ENCODE data around the gene TMPRSS11E.
"Not testable (repeated sequence)": the region's sequence is repeated elsewhere in the genome, so short reads cannot be mapped to it uniquely, and the experiment has no call there.

TMPRSS11E gene, protein sequence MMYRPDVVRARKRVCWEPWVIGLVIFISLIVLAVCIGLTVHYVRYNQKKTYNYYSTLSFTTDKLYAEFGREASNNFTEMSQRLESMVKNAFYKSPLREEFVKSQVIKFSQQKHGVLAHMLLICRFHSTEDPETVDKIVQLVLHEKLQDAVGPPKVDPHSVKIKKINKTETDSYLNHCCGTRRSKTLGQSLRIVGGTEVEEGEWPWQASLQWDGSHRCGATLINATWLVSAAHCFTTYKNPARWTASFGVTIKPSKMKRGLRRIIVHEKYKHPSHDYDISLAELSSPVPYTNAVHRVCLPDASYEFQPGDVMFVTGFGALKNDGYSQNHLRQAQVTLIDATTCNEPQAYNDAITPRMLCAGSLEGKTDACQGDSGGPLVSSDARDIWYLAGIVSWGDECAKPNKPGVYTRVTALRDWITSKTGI

GRCh38 chr4:68447201-68447600 is at the start of gene TMPRSS11E:
Gene TMPRSS11E, plus strand, starts transcription at chr4:68447463. Its CDS starts 50 bp downstream, at chr4:68447513.
- no peak for DNase-seq

GRCh38 chr4:68399306-68399705 is 48.0 kb upstream of the TMPRSS11E start:
- DNase-seq, result no peak

GRCh38 chr4:68401231-68401630 is 46.0 kb upstream of the TMPRSS11E start:
- no peak for DNase-seq

GRCh38 chr4:68404153-68404552 is 43.1 kb upstream of the TMPRSS11E start:
- no peak for DNase-seq

DNA sequence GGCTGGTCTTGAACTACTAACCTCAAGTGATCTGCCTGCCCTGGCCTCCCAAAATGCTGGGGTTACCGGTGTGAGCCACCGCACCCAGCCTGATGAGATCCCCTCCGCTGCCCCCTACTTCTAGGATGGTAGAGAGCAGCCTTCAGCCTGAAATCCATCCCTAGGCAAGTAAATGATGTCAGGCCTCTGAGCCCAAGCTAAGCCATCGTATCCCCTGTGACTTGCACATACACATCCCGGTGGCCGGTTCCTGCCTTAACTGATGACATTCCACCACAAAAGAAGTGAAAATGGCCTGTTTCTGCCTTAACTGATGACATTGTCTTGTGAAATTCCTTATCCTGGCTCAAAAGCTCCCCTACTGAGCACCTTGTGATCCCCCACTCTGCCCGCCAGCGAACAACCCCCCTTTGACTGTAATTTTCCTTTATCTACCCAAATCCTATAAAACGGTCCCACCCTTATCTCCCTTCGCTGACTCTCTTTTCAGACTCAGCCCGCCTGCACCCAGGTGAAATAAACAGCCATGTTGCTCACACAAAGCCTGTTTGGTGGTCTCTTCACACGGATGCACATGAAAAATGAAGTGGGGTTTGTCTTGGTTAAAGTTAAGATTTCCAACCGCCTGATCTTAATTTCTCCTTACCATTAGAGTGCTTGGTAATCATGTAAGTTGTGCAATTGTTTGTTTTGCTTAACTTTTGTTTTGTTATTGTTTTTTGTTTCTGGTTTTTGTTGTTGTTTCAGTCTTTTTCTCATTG is 41.4 kb upstream of the TMPRSS11E start:
- DNase-seq, result not testable (repeated sequence)

DNA sequence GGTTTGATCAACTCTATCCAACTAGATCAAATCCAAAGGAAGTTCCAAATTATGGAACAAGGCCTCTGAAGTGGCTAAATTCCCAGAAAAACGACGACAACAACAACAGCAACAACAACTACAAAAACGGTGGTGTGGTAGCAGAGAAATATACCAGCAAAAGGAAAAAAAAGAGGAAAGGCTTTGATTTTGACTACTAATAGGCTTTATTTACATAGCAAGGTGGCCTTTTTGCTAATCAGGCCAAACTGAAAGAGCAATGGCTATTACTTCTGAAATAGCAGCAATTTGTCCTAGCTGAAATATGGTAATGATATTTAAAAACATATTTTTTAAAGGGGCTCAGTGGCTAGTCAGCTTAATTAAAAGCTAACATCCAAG is 40.8 kb upstream of the TMPRSS11E start:
- no peak for DNase-seq

DNA sequence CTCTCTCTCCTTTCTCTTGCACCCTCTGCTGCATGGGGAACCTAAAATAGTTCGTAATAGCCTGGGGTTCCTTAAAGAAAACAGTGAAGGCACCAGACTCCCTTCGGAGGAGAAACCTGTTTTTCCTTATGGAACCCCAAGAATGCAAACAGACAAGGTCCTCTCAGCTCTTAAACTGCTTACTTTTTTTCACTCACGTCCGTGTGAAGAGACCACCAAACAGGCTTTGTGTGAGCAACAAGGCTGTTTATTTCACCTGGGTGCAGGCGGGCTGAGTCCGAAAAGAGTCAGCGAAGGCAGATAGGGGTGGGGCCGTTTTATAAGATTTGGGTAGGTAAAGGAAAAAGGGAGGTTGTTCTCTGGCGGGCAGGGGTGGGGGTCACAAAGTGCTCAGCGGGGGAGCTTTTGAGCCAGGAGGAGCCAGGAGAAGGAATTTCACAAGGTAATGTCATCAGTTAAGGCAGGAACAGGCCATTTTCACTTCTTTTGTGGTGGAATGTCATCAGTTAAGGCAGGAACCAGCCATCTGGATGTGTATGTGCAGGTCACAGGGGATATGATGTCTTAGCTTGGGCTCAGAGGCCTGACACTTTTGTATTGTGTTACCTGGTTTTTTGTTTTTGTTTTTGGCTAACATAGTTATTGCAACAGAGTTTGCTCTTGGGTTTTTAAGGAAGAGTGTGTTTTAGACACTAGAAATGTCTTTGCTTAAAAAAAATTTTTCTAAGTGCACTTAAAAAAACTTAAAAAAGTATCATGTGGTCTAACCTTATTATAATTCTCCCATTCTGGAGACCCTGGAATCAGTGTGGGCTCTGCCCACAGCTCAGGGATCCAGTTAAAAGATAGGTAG is 40.0 kb upstream of the TMPRSS11E start:
- DNase-seq, result not testable (repeated sequence)

- no peak for DNase-seq
These were observed 39.4 kb upstream of the TMPRSS11E start for GRCh38 chr4:68407868-68408190.

DNA sequence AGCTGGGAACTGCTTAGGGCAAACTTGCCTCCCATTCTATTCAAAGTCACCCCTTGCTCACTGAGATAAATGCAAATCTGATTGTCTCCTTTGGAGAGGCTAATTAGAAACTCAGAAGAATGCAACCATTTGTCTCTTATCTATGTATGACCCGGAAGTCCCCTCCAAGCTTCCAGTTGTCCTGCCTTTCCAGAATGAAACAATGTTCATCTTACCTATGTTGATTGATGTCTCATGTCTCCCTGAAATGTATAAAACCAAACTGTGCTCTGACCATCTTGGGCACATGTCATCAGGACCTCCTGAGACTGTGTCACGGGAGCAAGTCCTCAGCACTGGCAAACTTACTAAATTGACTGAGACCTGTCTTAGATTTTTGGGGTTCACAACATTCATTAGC is 37.1 kb upstream of the TMPRSS11E start:
- DNase-seq, result no peak

- DNase-seq, result no peak
These were observed 36.6 kb upstream of the TMPRSS11E start for GRCh38 chr4:68410643-68411042.

DNA sequence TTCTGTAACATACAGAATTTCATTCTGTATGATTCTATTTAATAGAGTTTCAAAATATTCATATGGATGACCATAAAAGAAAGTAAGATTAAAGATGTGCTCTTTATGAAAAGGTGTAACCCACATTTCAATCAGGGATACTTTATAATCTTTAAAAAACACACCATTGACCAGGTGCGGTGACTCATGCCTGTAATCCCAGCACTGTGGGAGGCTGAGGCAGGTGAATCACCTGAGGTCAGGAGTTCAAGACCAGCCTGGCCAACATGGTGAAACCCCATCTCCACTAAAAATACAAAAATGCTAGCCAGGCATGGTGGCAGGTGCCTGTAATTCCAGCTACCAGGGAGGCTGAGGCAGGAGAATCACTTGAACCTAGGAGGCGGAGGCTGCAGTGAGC is 35.2 kb upstream of the TMPRSS11E start:
- DNase-seq, result not testable (repeated sequence)

DNA sequence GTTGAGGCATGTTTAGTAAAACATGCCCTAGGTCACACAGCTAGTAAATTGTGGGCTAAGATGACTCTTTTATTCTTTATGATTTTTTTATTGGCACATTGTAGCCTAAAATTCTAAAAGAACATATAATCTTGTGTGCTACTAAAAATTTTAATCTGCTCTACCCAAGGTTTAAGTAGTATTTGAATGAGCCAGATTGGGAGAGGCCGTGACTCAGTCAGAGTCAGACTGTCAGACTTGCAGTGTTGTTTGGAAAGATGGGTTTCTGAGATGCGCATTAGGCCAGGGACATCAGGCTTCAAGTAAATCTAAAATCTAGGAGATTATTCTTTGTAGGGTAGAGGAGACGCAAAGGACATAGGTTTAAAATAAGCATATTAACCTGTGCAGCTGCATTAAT is 30.7 kb upstream of the TMPRSS11E start:
- DNase-seq, result no peak

GRCh38 chr4:68426516-68426915 is 20.7 kb upstream of the TMPRSS11E start:
- no peak for DNase-seq

DNA sequence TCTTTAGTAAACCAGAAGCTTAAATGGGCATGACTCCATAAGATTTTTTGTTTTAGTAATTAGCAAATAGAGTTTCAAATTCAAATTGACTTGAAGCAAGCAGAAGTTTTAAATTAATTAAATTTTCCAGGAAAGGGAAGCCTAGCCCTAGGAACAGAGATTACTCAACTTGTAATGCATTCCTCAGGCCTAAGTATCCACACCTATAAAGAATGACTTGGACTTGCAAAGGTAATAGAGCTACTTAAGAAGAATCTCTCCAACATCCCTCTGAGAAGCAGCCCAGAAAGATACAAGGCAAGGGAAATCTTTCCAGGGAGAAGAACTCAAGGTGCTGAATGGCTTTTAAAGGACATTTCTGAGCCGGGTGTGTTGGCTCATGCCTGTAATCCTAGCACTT is 16.9 kb upstream of the TMPRSS11E start:
- DNase-seq, result no peak

DNA sequence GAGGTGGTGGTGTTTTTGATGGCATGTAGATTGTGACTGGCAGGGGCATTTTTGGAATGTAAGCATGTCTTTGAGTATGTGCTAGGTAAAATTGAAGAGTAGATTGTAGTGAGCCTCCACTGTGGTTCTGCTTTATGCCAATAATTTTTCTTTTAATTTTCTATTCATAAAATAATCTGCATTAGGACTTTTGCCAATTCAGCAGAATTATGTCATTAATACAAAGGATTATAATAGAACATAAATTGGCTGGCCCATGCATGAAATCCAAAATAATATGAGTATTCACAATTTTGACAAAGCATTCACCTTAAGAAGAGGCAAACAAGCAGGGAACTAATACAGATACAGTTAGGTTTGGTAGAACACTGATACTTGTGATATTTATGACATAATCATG is 14.9 kb upstream of the TMPRSS11E start:
- DNase-seq, result no peak

DNA sequence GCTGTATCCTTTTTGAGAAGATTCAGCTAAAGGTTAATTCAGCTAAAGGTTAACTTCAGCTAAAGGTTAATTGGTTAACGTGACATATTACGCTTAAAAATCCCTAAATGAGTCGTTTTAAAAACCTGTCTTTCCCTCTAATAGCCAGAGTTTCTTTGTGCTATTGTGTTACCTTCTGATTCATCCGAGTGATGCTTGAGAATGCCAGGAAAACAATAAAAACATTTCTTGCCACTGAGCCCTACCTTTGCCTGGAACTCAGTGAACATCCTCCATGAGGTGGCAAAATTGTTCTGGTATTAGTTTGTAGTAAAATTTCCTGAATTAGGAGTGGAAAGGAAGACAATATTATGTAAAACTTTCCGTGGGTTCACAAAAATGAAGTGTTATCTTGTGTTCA is 13.7 kb upstream of the TMPRSS11E start:
- no peak for DNase-seq

DNA sequence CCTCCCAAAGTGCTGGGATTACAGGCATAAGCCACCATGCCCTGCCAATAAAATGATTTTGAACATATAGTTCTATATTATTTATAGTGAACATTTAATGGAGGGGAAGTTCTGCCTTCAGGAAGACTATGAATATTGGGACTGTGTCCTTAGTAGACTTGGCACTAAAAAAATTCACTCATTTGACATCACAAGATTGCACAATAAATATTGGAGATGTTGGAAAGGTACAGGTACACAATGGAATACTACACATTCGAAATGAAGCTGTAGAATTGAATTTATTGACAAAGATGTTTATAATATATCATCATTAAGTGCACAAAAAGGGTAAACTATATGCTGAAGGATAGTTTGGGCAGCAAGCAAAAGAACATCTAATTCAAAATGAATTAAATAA is 13.0 kb upstream of the TMPRSS11E start:
- no peak for DNase-seq

GRCh38 chr4:68434836-68435235 is 12.4 kb upstream of the TMPRSS11E start:
- no peak for DNase-seq

DNA sequence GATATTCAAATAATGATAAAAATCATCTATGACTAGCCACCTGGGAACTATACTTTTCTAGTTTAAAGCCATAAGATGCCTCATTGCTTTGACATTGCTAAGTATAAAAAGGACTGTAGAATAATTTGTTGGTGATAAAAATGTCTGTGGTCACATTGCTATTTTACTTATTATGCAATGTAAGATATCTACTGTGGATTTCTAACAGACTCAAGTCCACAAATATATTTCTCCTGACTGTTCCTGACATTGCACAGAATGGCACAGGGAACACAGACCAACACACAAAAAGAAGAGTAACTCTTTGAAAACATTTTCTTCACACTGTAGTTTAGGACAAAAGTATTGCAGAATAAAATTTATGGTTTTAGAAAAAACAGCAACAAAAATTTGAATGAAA is 2.2 kb upstream of the TMPRSS11E start:
- no peak for DNase-seq

DNA sequence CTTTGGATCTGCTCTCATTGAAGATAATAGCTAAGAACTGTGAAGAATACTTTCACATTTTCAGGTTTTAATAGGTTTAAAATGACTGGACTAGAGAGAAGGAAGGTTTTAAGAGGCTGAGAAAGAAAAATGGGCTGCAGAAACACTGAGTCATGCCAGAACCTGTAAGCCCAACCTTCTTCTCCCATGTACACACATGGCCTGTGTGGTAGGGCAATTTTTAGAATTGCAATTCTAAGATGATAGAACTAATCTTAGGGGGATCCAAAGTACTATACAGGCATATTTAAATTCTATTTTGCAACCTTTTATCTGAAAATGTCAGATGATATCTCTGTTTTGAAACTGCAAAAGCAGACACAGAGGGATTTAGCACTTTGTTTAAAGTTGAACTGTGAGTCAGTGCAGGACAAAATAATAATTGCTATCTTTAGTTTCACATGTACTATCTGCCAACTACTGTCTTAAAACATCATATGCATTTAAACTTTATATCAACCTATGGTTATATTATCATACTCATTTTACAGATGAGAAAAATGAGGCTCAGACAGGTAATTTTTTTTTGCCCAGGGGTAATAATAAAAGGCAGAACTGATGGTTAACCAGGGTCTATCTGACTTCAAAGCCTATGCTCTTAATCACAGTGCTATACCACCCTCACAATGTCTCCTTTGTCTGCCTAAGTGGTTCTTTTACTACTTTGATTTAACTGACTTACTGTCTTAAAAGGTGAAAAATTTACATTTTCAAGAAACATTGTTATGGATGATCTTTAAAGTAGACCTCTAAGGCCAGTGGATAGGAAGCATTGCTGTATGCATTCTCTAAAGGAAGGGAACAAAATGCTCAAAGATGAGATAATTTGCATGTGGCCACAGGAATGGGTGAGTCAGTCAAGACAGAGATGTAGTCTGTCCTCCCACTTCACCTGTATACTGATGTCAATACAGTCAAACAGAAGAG is 4.3 kb downstream of the TMPRSS11E start:
- DNase-seq, result no peak

- no peak for DNase-seq
These were observed 12.8 kb downstream of the TMPRSS11E start for GRCh38 chr4:68460085-68460484.

- no peak for DNase-seq
These were observed 14.5 kb downstream of the TMPRSS11E start for GRCh38 chr4:68461790-68462189.
